ENCODE measurements around the gene DRC7. TPM values are rescaled to one million over a fixed set of nuclear protein-coding genes. Genes with fewer than 3 reads are reported as not detected.
A peak's percentile ranks its signal among the peaks of the same experiment; 100 is the strongest.
"Not testable (repeated sequence)": the region's sequence is repeated elsewhere in the genome, so short reads cannot be mapped to it uniquely, and the experiment has no call there.

Gene DRC7
- total RNA-seq, 1 donor from 2014 or later: 0.50 TPM

GRCh38 chr16:57778658-57779057 is 84.1 kb downstream of the DRC7 start:
- DNase-seq (ENCODE audit: low spot score) (no peak), ATAC-seq (no peak)

GRCh38 chr16:57779836-57780235 is 85.2 kb downstream of the DRC7 start:
- not testable (repeated sequence) for DNase-seq (ENCODE audit: low spot score); ATAC-seq

DNA sequence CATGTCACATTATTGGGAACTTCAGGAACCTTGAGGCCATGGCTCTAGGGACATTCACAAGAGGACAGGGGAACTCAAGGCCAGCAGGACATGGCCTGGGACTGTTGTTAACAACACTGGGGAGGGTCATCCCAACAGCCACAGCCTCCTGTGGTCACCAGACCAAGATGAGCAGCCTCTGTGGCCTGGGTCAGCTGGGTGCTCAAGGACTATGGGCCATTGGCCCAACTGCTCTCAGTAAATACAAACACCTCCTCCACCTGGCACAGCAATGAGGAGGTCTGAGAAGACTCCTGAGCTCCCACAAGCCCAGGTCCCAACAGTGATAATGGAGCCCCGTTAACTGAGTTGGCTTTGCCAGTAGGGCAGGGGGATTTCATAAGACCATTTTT is 86.7 kb downstream of the DRC7 start:
- DNase-seq (ENCODE audit: low spot score) (no peak), ATAC-seq (peak; percentile 16)

Other genes starting within 250 kb of the DRC7 start
- 21.3 TPM for gene CIAPIN1, start 247.4 kb upstream of the DRC7 start, total RNA-seq
- 64.5 TPM for gene COQ9, start 247.3 kb upstream of the DRC7 start, total RNA-seq
- gene POLR2C, start 232.1 kb upstream of the DRC7 start, total RNA-seq: 34.1 TPM
- 43.9 TPM for gene DOK4, start 208.3 kb upstream of the DRC7 start, total RNA-seq
- gene CCDC102A, start 158.2 kb upstream of the DRC7 start, total RNA-seq: 0.83 TPM
- gene ADGRG5, start 152.2 kb upstream of the DRC7 start, total RNA-seq: 0.10 TPM
- gene ADGRG1, start 66.2 kb upstream of the DRC7 start, total RNA-seq: 5.1 TPM
- gene ADGRG3, start 26.5 kb upstream of the DRC7 start, total RNA-seq: 0.43 TPM
- gene KATNB1, start 41.0 kb downstream of the DRC7 start, total RNA-seq: 8.7 TPM
- gene KIFC3, start 107.7 kb downstream of the DRC7 start, total RNA-seq: 43.5 TPM